Glutamatergic neuron (in vitro differentiated cells): ENCODE results near the gene EYS. TPM values are rescaled to one million over a fixed set of nuclear protein-coding genes. Genes with fewer than 3 reads are reported as not detected.

Experiments used
- DNase-seq: peaks from one replicate; pipeline ENCODE4 v3.0.0; 2022
- H3K27ac Mint-ChIP-seq: one replicate; pipeline ENCODE4 v1.8.0; 2020; ENCODE audit warnings: mild to moderate bottlenecking, mixed read lengths, inconsistent platforms; ENCODE audit not compliant: unreplicated experiment
- H3K27me3 Mint-ChIP-seq: one replicate; pipeline ENCODE4 v1.8.0; 2020; ENCODE audit warnings: mild to moderate bottlenecking, moderate library complexity, mixed read lengths, inconsistent platforms; ENCODE audit not compliant: unreplicated experiment
- H3K36me3 Mint-ChIP-seq: one replicate; pipeline ENCODE4 v1.8.0; 2020; ENCODE audit warnings: mild to moderate bottlenecking, mixed read lengths, inconsistent platforms; ENCODE audit not compliant: unreplicated experiment
- H3K4me1 Mint-ChIP-seq: one replicate; pipeline ENCODE4 v1.8.0; 2020; ENCODE audit warnings: mild to moderate bottlenecking, low read depth, mixed read lengths, inconsistent platforms; ENCODE audit not compliant: unreplicated experiment
- H3K4me3 Mint-ChIP-seq: one replicate; pipeline ENCODE4 v1.8.0; 2020; ENCODE audit warnings: mild to moderate bottlenecking, mixed read lengths, inconsistent platforms; ENCODE audit not compliant: unreplicated experiment
- H3K9me3 Mint-ChIP-seq: one replicate; pipeline ENCODE4 v1.8.0; 2020; ENCODE audit warnings: mild to moderate bottlenecking, moderate library complexity, mixed read lengths, inconsistent platforms; ENCODE audit not compliant: unreplicated experiment
- CTCF ChIP-seq: fragments of 200-600 bp; sonication (generic); IDR thresholded peaks from one replicate; pipeline ENCODE4 v1.5.0; 2021; ENCODE audit not compliant: partially characterized antibody, unreplicated experiment
- total RNA-seq: library from RNA; stranded (reverse); fragmentation: NEBNext Ultra II Directional; extraction: Animal tissue kit (Norgen Biotek cat#: 25700); gene quantifications from one replicate; pipeline ENCODE4 v1.2.1, GENCODE V29; 2021; ENCODE audit not compliant: unreplicated experiment

The EYS gene
- total RNA-seq, 1 donor from 2014 or later: 13.2 TPM

GRCh38 chr6:64121011-64121565, 1585.9 kb downstream of the EYS start:
- H3K9me3 Mint-ChIP-seq: no peaks in the 10 kb centered on the region
- no peaks in the 10 kb centered on the region for H3K4me1 Mint-ChIP-seq
- TF ChIP-seq CTCF: no peak
- H3K27ac Mint-ChIP-seq: no peak overlapping the region
- H3K27me3 Mint-ChIP-seq: no peaks in the 10 kb centered on the region
- no peaks in the 10 kb centered on the region for H3K36me3 Mint-ChIP-seq
- H3K4me3 Mint-ChIP-seq: no peak overlapping the region
- DNase-seq: no peak

DNA sequence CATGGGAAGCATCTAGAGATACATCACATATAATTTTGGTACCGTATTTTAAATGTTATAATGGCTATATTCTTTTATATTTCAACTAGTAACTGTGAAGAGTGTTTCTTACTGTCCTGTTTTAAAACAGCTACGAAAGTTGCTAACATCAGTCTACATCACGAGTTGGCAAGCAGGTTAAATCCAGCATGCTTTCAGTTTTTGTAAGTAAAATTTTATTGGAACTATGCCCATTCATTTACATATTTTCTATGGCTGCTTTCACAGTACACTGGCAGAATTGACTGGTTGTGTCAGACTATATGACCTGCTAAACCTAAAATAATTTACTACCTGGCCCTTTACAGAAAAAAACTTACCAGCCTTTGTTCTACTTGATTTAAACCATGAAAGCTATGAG, 1593.3 kb downstream of the EYS start:
- Mint-ChIP-seq H3K9me3 (no peaks in the 10 kb centered on the region), H3K4me1 (no peaks in the 10 kb centered on the region), H3K27ac (no peak overlapping the region), H3K27me3 (no peaks in the 10 kb centered on the region), H3K36me3 (no peaks in the 10 kb centered on the region), H3K4me3 (no peak overlapping the region)
- no peak for DNase-seq
- no peak for TF ChIP-seq CTCF

DNA sequence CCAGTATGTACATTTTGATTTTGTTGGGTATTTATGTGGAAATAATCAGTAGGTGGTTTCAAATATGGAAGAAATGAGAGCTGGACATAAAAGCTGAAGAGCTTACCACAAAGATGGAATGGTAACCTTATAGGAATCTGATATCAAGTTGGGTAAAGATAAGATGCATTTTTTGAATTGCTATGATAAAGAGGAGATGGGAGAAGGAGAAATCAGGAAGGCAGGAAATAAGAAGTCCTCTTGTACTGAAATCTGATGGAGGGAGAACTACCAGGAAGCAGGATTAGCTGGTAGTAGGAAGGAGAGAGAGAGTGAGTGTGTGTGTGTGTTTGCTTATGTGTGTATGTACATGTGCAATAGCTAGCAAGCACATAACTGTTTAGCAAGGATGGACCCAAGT, 1603.0 kb downstream of the EYS start:
- no peak for TF ChIP-seq CTCF
- DNase-seq: no peak
- Mint-ChIP-seq H3K9me3 (no peaks in the 10 kb centered on the region), H3K4me1 (no peaks in the 10 kb centered on the region), H3K4me3 (no peak overlapping the region), H3K27me3 (no peaks in the 10 kb centered on the region), H3K27ac (no peak overlapping the region), H3K36me3 (no peaks in the 10 kb centered on the region)

GRCh38 chr6:64103480-64103879, 1603.5 kb downstream of the EYS start:
- Mint-ChIP-seq H3K27ac (no peak overlapping the region), H3K36me3 (no peaks in the 10 kb centered on the region), H3K4me1 (no peaks in the 10 kb centered on the region), H3K9me3 (no peaks in the 10 kb centered on the region), H3K27me3 (no peaks in the 10 kb centered on the region), H3K4me3 (no peak overlapping the region)
- TF ChIP-seq CTCF: no peak
- DNase-seq: no peak

GRCh38 chr6:64100702-64101303, 1606.2 kb downstream of the EYS start:
- no peaks in the 10 kb centered on the region for H3K27me3 Mint-ChIP-seq
- H3K4me1 Mint-ChIP-seq: no peaks in the 10 kb centered on the region
- H3K9me3 Mint-ChIP-seq: peaks cover 6% of the 10 kb centered on the region
- no peak overlapping the region for H3K4me3 Mint-ChIP-seq
- H3K36me3 Mint-ChIP-seq: peaks cover 4% of the 10 kb centered on the region
- TF ChIP-seq CTCF: no peak
- H3K27ac Mint-ChIP-seq: no peak overlapping the region
- DNase-seq: no peak
